Sigmoid colon (tissue), 4 donors: ENCODE data around the gene RBKS.

ENCODE experiments used
- EP300 ChIP-seq, 4 donors: sonication (generic); formaldehyde crosslinking; IDR thresholded peaks; one replicate each; pipeline ENCODE4 v1.6.1; 2017; ENCODE audit warnings: antibody characterized with exemption in 4 of 4
- POLR2AphosphoS5 ChIP-seq, 4 donors: sonication (generic); formaldehyde crosslinking; IDR thresholded peaks; one replicate each; pipeline ENCODE4 v1.6.1; 2017; ENCODE audit warnings: antibody characterized with exemption in 4 of 4

DNA sequence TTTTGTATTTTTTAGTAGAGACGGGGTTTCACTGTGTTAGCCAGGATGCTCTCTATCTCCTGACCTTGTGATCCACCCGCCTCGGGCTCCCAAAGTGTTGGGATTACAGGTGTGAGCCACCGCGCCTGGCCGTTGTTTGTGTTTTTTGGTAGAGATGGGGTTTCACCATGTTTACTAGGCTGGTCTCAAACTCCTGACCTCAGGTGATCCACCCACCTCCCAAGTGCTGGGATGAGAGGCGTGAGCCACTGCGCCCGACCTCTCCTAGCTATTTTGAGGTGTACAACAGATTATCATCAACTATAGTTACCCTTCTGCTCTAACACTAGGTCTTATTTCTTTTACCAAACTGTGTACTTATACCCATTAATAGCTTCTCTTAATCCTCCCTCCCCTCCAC is 147.6 kb downstream of the RBKS start:
- no peak for TF ChIP-seq POLR2AphosphoS5 (IDR thresholded peaks at IDR 0.05)
- TF ChIP-seq EP300 (IDR thresholded peaks at IDR 0.05) = no peak
